ENCODE results near the gene CD1D. TPM values are rescaled to one million over a fixed set of nuclear protein-coding genes. Genes with fewer than 3 reads are reported as not detected.

The CD1D gene
- total and polyA plus RNA-seq, 10 donors = 14.7 to 62.8 (median 24.1) TPM

DNA sequence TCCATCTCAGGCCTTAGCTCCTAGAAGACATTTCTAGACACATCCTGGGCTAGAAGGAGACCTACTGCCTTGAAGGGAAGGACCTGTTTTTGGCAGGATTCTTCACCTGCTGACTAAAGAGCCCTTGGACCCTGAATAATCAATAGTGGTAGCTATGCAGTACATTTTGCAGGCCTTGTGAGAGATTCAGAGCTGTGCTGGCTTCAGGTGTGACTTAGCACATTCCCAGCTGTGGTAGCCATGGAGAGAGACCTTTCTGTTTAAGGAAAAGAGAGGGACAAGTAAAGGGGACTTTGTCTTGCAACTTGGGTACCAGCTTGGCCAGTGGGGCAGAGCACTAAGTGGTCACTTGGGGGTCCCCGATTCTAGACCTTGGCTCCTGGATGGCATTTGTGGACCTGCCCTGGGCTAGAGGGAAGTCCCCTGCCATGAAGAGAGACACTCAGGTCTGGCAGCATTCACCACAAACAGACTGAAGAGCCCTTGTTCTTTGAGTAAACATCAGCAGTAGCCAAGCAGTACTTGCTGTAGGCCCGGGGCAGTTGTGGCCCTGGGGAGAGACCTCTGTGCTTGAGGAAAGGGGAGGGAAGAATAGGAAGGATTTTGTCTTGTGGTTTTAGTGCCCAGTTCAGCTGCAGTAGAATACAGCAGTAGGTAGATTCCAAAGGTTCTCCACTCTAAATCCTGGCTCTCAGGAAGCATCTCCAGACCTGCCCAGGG is 47.4 kb downstream of the CD1D start:
- TF ChIP-seq CTCF (IDR thresholded peaks at IDR 0.05 in 8 of 11, conservative IDR thresholded peaks at IDR 0.05 in 3 of 11) = no peak
- TF ChIP-seq POLR2AphosphoS5 (IDR thresholded peaks at IDR 0.05) = no peak
- no peak for TF ChIP-seq POLR2A (IDR thresholded peaks at IDR 0.05)
- no peak overlapping the region for H3K27ac ChIP-seq
- WGBS, 5 donors = 79 to 92% (median 89%) methylated on average over 2 of the region's 2 CpGs
- H3K27me3 ChIP-seq (replicated peaks in 1 of 7) = peaks cover 0 to 7% (median 0%) of the 10 kb centered on the region in 7 donors
- H3K36me3 ChIP-seq = no peaks in the 10 kb centered on the region
- intact Hi-C loops (cut with DNase I; ENCODE audit: low total_unique reads) = no loop called here
- H3K4me3 ChIP-seq = no peak overlapping the region
- DNase-seq = no peak
- no peaks in the 10 kb centered on the region for H3K4me1 ChIP-seq
- H3K9me3 ChIP-seq = peaks cover 0 to 23% (median 10%) of the 10 kb centered on the region in 8 donors

Other genes with a start within 250 kb of the CD1D start
- gene KIRREL1, start 187.2 kb upstream of the CD1D start, total RNA-seq = 10 to 100 TPM; 14.0 to 50.9 (median 24.5) TPM
- 1 to 10 TPM; 1.4 to 3.9 (median 1.7) TPM for gene KIRREL1, start 187.2 kb upstream of the CD1D start, polyA plus RNA-seq
- gene CD1A, start 73.5 kb downstream of the CD1D start, total RNA-seq = 1 to 10 TPM in 2 of 7 donors, under 1 TPM in 5; 0.34 to 1.7 (median 0.56) TPM
- gene CD1A, start 73.5 kb downstream of the CD1D start, polyA plus RNA-seq = 1 to 10 TPM; 1.8 to 3.5 (median 2.5) TPM
- 10 to 100 TPM; 15.0 to 51.6 (median 19.3) TPM for gene CD1C, start 109.0 kb downstream of the CD1D start, total RNA-seq
- 10 to 100 TPM; 38.4 to 85.3 (median 55.0) TPM for gene CD1C, start 109.0 kb downstream of the CD1D start, polyA plus RNA-seq
- gene CD1B, start 150.6 kb downstream of the CD1D start, total RNA-seq = under 1 TPM in 2 of 7 donors, not detected in 5; 0.36 to 0.37 TPM
- under 1 TPM in 2 of 3 donors, not detected in 1; 0.11 to 0.29 TPM for gene CD1B, start 150.6 kb downstream of the CD1D start, polyA plus RNA-seq
- gene CD1E, start 173.0 kb downstream of the CD1D start, total RNA-seq = 1 to 10 TPM in 2 of 7 donors, under 1 TPM in 3, not detected in 2; 0.26 to 2.6 (median 0.85) TPM
- under 1 TPM; 0.09 to 0.42 (median 0.10) TPM for gene CD1E, start 173.0 kb downstream of the CD1D start, polyA plus RNA-seq
- not detected for gene OR10T2, start 218.6 kb downstream of the CD1D start, total RNA-seq
- gene OR10T2, start 218.6 kb downstream of the CD1D start, polyA plus RNA-seq = not detected
- gene OR10K2, start 245.3 kb downstream of the CD1D start, total RNA-seq = not detected
- not detected for gene OR10K2, start 245.3 kb downstream of the CD1D start, polyA plus RNA-seq

Data from spleen (tissue), 11 donors.